Renal pelvis (tissue), 12 donors: ENCODE measurements around the gene PLA2G1B. TPM values are rescaled to one million over a fixed set of nuclear protein-coding genes. Genes with fewer than 3 reads are reported as not detected.

Experiments
- DNase-seq: peaks from one replicate; pipeline ENCODE4 v3.0.0-alpha.2; 2013
- long read RNA-seq, 16 experiments: transcript quantifications; one replicate each; lab custom pipeline, GENCODE V29; 2026
- polyA plus RNA-seq, 3 donors: library from polyadenylated mRNA; unstranded; fragments of 120-200 nt; gene quantifications; one replicate each; pipeline ENCODE4 v1.2.1, GENCODE V29; 2013; ENCODE audit not compliant: insufficient read length in 3 of 3

Gene PLA2G1B
- polyA plus RNA-seq, result under 1 TPM; 0.41 to 0.84 (median 0.41) TPM
- long read RNA-seq, donor 1, result 0 reads
- long read RNA-seq, donor 2, result 0 reads
- long read RNA-seq, donor 3, partial matches to known transcripts, result 0 of 1 reads
- long read RNA-seq, donor 3, other reads (novel, unspliced or antisense), result 0 of 1 reads
- long read RNA-seq, donor 4, partial matches to known transcripts, result 0 of 1 reads
- long read RNA-seq, donor 4, other reads (novel, unspliced or antisense), result 0 of 1 reads
- long read RNA-seq, donor 5, result 0 reads
- long read RNA-seq, donor 6, partial matches to known transcripts, result 0 of 2 reads
- long read RNA-seq, donor 6, other reads (novel, unspliced or antisense), result 0 of 2 reads
- long read RNA-seq, donor 7, result 0 reads
- long read RNA-seq, donor 8, result 0 reads
- long read RNA-seq, donor 9, partial matches to known transcripts, result 0 of 1 reads
- long read RNA-seq, donor 9, other reads (novel, unspliced or antisense), result 0 of 1 reads
- long read RNA-seq, donor 10, partial matches to known transcripts, result 0 of 1 reads
- long read RNA-seq, donor 10, other reads (novel, unspliced or antisense), result 0 of 1 reads
- long read RNA-seq, donor 11, result 0 reads
- long read RNA-seq, donor 12, partial matches to known transcripts, result 0 of 1 reads
- long read RNA-seq, donor 12, other reads (novel, unspliced or antisense), result 0 of 1 reads
- long read RNA-seq, donor 13, result 0 reads
- long read RNA-seq, donor 14, result 0 reads
- long read RNA-seq, donor 15, result 0 reads
- long read RNA-seq, donor 16, result 0 reads

GRCh38 chr12:120327593-120327992 is at the start of gene PLA2G1B:
Gene PLA2G1B (minus strand): TSS chr12:120327779. CDS start chr12:120327753, 26 bp downstream.
- no peak for DNase-seq

GRCh38 chr12:120376934-120377572 is 49.5 kb upstream of the PLA2G1B start:
- DNase-seq, result peak; percentile 87

GRCh38 chr12:120376416-120376815 is 48.8 kb upstream of the PLA2G1B start:
- DNase-seq, result no peak

- no peak for DNase-seq
These were observed 48.4 kb upstream of the PLA2G1B start for GRCh38 chr12:120376009-120376408.

- DNase-seq, result no peak
These were observed 46.1 kb upstream of the PLA2G1B start for GRCh38 chr12:120373683-120374082.

- no peak for DNase-seq
These were observed 43.0 kb upstream of the PLA2G1B start for GRCh38 chr12:120370343-120371243.

GRCh38 chr12:120369603-120370342 is 42.2 kb upstream of the PLA2G1B start:
- DNase-seq, result no peak

GRCh38 chr12:120368789-120369602 is 41.4 kb upstream of the PLA2G1B start, which contains the start of gene MSI1:
Gene MSI1 (minus strand): TSS chr12:120369164. CDS start chr12:120369091, 73 bp downstream.
- peak; percentile 29 for DNase-seq

- peak; percentile 26 for DNase-seq
These were observed 40.6 kb upstream of the PLA2G1B start for GRCh38 chr12:120367924-120368788.

GRCh38 chr12:120367233-120367923 is 39.8 kb upstream of the PLA2G1B start:
- DNase-seq, result peak; percentile 27

- DNase-seq, result no peak
These were observed 39.3 kb upstream of the PLA2G1B start for GRCh38 chr12:120366845-120367232.

- no peak for DNase-seq
These were observed 38.7 kb upstream of the PLA2G1B start for GRCh38 chr12:120366341-120366705.

- no peak for DNase-seq
These were observed 38.2 kb upstream of the PLA2G1B start for GRCh38 chr12:120365675-120366340.

GRCh38 chr12:120364487-120364886 is 36.9 kb upstream of the PLA2G1B start:
- no peak for DNase-seq

- no peak for DNase-seq
These were observed 35.8 kb upstream of the PLA2G1B start for GRCh38 chr12:120363274-120363855.

- DNase-seq, result no peak
These were observed 35.1 kb upstream of the PLA2G1B start for GRCh38 chr12:120362516-120363273.
